ENCODE data around the gene MRPS9. TPM values are rescaled to one million over a fixed set of nuclear protein-coding genes. Genes with fewer than 3 reads are reported as not detected.

The MRPS9 gene
- total RNA-seq, 1 experiment from 2014 or later, result 60.0 TPM

- no peak for DNase-seq
- Histone ChIP-seq H3K27me3 (ENCODE audit: insufficient read depth, low read length) (no peaks in the 10 kb centered on the region), H4K5ac (ENCODE audit: insufficient read length, low read depth, low read length) (no peak overlapping the region), H3K9me3 (ENCODE audit: control insufficient read depth, low read depth, low read length) (no peaks in the 10 kb centered on the region), H2AFZ (ENCODE audit: low read length) (no peak overlapping the region), H2BK12ac (ENCODE audit: insufficient read length, low read depth, low read length) (no peak overlapping the region), H4K8ac (replicated peaks; ENCODE audit: insufficient read length, low read depth, low read length) (no peak overlapping the region), H2AK5ac (ENCODE audit: insufficient read length, low read length) (no peak overlapping the region), H3K23ac (ENCODE audit: insufficient read length, low read depth, low read length) (no peak overlapping the region), H3K9ac (ENCODE audit: extremely low read depth, insufficient read length, low read length) (no peak overlapping the region), H2BK120ac (ENCODE audit: low read depth, low read length, poor library complexity, severe bottlenecking) (no peak overlapping the region), H3K27ac (ENCODE audit: insufficient read length, low read depth, low read length) (no peak overlapping the region), H3K4ac (ENCODE audit: low read depth, low read length) (no peak overlapping the region), H3K4me1 (ENCODE audit: insufficient read depth, low read length) (no peaks in the 10 kb centered on the region), H3T11ph (ENCODE audit: low read length) (no peak overlapping the region), H4K20me1 (ENCODE audit: control insufficient read depth, insufficient read depth, insufficient read length) (no peaks in the 10 kb centered on the region), H3K18ac (ENCODE audit: insufficient read length, low read depth, low read length) (no peak overlapping the region), H3K4me2 (ENCODE audit: insufficient read depth, insufficient read length, low read length) (no peak overlapping the region), H3K79me1 (ENCODE audit: insufficient read depth, low read depth, low read length, poor library complexity, severe bottlenecking) (no peaks in the 10 kb centered on the region), H3K14ac (ENCODE audit: insufficient read depth, low read length) (no peak overlapping the region), H2BK20ac (ENCODE audit: low read depth, low read length, poor library complexity, severe bottlenecking) (no peak overlapping the region), H2BK5ac (ENCODE audit: insufficient read length, low read length) (no peak overlapping the region), H3K79me2 (ENCODE audit: insufficient read depth, low read length) (no peaks in the 10 kb centered on the region), H3K56ac (ENCODE audit: insufficient read length, low read depth, low read length) (no peak overlapping the region), H4K91ac (ENCODE audit: insufficient read length, low read depth, low read length) (no peak overlapping the region), H2BK15ac (ENCODE audit: low read depth, low read length) (no peak overlapping the region), H3K23me2 (ENCODE audit: insufficient read length, low read depth, low read length, poor library complexity, severe bottlenecking) (no peaks in the 10 kb centered on the region)
- Mint-ChIP-seq H3K36me3 (ENCODE audit: insufficient read depth in 1 of 3, low read depth in 3 of 3) (no peaks in the 10 kb centered on the region), H3K27me3 (ENCODE audit: low read depth) (peaks cover 8% of the 10 kb centered on the region; the same call in 1 of the 2 replicates), H3K4me1 (peaks cover 11 to 12% of the 10 kb centered on the region in 2 experiments; a peak in 3 of 4 replicates), H3K4me3 (no peak overlapping the region), H3K9me3 (peaks cover 0 to 7% of the 10 kb centered on the region in 2 experiments; a peak in 4 of 5 replicates), H3K27ac (no peak overlapping the region)
- WGBS (ENCODE audit: extremely low coverage, insufficient read length, low lambda C conversion rate), result no CpG with 5 or more reads among the region's 5 CpGs
- no peak for TF ChIP-seq CTCF (conservative IDR thresholded peaks at IDR 0.05)
These were observed 91.9 kb downstream of the MRPS9 start for GRCh38 chr2:105129722-105130232.
